ENCODE results near the gene ZNF277.

Gene ZNF277

GRCh38 chr7:112224186-112224585, 17.7 kb downstream of the ZNF277 start:
- no peak for DNase-seq (ENCODE audit: low read depth in 2 of 2)
- TF ChIP-seq CTCF (IDR thresholded peaks at IDR 0.05; ENCODE audit: low read depth, low read length), result no peak

GRCh38 chr7:112225006-112225405, 18.5 kb downstream of the ZNF277 start:
- H3K4me3 ChIP-seq (replicated peaks in 1 of 2; ENCODE audit: low read depth in 2 of 2, low read length in 2 of 2), result no peak overlapping the region
- TF ChIP-seq CTCF (IDR thresholded peaks at IDR 0.05; ENCODE audit: low read depth, low read length), result no peak
- no peak for DNase-seq (ENCODE audit: low read depth in 2 of 2)

More at GRCh38 chr7:112224186-112224585, 17.7 kb downstream of the ZNF277 start:
- no peak overlapping the region for H3K4me3 ChIP-seq (replicated peaks in 1 of 2; ENCODE audit: low read depth in 2 of 2, low read length in 2 of 2)

- H3K4me3 ChIP-seq (replicated peaks in 1 of 2; ENCODE audit: low read depth in 2 of 2, low read length in 2 of 2), result no peak overlapping the region
- TF ChIP-seq CTCF (IDR thresholded peaks at IDR 0.05; ENCODE audit: low read depth, low read length), result no peak
- DNase-seq (ENCODE audit: low read depth in 2 of 2), result peak; percentile 70 to 73
These were observed 20.3 kb downstream of the ZNF277 start for GRCh38 chr7:112226701-112227276.

- no peak for DNase-seq (ENCODE audit: low read depth in 2 of 2)
- H3K4me3 ChIP-seq (replicated peaks in 1 of 2; ENCODE audit: low read depth in 2 of 2, low read length in 2 of 2), result no peak overlapping the region
- TF ChIP-seq CTCF (IDR thresholded peaks at IDR 0.05; ENCODE audit: low read depth, low read length), result no peak
These were observed 22.1 kb downstream of the ZNF277 start for GRCh38 chr7:112228632-112229031.

GRCh38 chr7:112232212-112232978, 25.9 kb downstream of the ZNF277 start:
- no peak overlapping the region for H3K4me3 ChIP-seq (replicated peaks in 1 of 2; ENCODE audit: low read depth in 2 of 2, low read length in 2 of 2)
- TF ChIP-seq CTCF (IDR thresholded peaks at IDR 0.05; ENCODE audit: low read depth, low read length), result no peak
- no peak for DNase-seq (ENCODE audit: low read depth in 2 of 2)

GRCh38 chr7:112233048-112233697, 26.7 kb downstream of the ZNF277 start:
- no peak overlapping the region for H3K4me3 ChIP-seq (replicated peaks in 1 of 2; ENCODE audit: low read depth in 2 of 2, low read length in 2 of 2)
- DNase-seq (ENCODE audit: low read depth in 2 of 2), result peak; percentile 12 to 20
- TF ChIP-seq CTCF (IDR thresholded peaks at IDR 0.05; ENCODE audit: low read depth, low read length), result no peak

Measured in cardiac fibroblast (primary cell).